ENCODE data around the gene SCYGR1. TPM values are rescaled to one million over a fixed set of nuclear protein-coding genes. Genes with fewer than 3 reads are reported as not detected.

SCYGR1 gene
- total RNA-seq, 1 donor from 2014 or later = not detected

DNA sequence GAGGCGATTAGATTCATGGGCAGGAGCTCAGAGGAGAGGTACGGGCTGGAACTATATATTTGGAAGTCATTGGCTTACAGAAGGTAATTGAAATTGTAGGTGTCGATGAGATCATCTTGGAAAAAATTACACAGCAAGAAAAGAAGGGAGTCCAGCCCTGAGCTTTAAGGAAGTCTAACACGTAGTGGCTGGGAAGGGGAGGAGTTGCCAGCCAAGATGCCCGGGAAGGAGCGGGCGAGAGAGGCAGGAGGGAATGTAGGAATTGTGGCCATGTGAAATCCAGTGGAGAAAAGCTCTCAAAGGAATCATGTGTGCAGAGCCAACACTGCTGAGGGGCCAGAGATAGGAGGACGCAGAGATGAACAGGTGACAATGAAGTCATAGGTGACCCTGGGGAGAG is 25.6 kb upstream of the SCYGR1 start:
- DNase-seq = no peak
- Histone ChIP-seq H3K9me3 (no peaks in the 10 kb centered on the region), H3K27me3 (no peaks in the 10 kb centered on the region), H3K27ac (no peak overlapping the region), H3K4me3 (no peak overlapping the region), H3K36me3 (no peaks in the 10 kb centered on the region), H3K4me1 (peaks cover 8% of the 10 kb centered on the region)
- intact Hi-C loops (cut with DNase I) = loop anchor here (10.0 kb wide), 1 partner anchor 51 kb away; no protein-coding TSS in a partner anchor
- no peak for TF ChIP-seq CTCF (IDR thresholded peaks at IDR 0.05)
- no peak for ATAC-seq

- H3K27me3 ChIP-seq = no peaks in the 10 kb centered on the region
- no peaks in the 10 kb centered on the region for H3K9me3 ChIP-seq
- no peak for TF ChIP-seq CTCF (IDR thresholded peaks at IDR 0.05)
- no peak overlapping the region for H3K4me3 ChIP-seq
- no peak for ATAC-seq
- intact Hi-C loops (cut with DNase I) = loop anchor here (10.0 kb wide), 1 partner anchor 52 kb away; no protein-coding TSS in a partner anchor
- no peak overlapping the region for H3K27ac ChIP-seq
- H3K4me1 ChIP-seq = peaks cover 8% of the 10 kb centered on the region
- no peak for DNase-seq
- no peaks in the 10 kb centered on the region for H3K36me3 ChIP-seq
Measured at GRCh38 chr2:227412877-227413276, 25.1 kb upstream of the SCYGR1 start.

DNA sequence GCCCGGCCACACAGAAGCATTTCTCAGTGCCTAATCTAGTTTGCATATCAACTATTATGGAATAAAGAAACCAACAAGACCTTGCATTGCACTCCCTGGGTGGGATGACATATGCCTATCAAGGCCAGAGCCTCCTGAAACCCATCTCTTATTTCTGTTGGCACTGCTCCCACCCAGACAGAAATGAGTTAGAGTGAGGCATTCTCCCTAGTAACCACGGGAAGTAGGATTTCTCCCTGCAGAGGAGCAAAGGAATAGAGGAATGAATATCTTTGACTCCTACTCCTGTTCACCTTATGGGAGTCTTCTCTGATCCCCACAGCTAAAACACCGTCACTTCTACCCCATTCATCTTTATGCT is 24.2 kb upstream of the SCYGR1 start:
- H3K27me3 ChIP-seq = no peaks in the 10 kb centered on the region
- DNase-seq = no peak
- H3K4me3 ChIP-seq = no peak overlapping the region
- intact Hi-C loops (cut with DNase I) = loop anchor here (10.0 kb wide), 1 partner anchor 53 kb away; no protein-coding TSS in a partner anchor
- no peaks in the 10 kb centered on the region for H3K36me3 ChIP-seq
- TF ChIP-seq CTCF (IDR thresholded peaks at IDR 0.05) = no peak
- H3K4me1 ChIP-seq = peaks cover 12% of the 10 kb centered on the region
- no peak overlapping the region for H3K27ac ChIP-seq
- no peak for ATAC-seq
- H3K9me3 ChIP-seq = no peaks in the 10 kb centered on the region

DNA sequence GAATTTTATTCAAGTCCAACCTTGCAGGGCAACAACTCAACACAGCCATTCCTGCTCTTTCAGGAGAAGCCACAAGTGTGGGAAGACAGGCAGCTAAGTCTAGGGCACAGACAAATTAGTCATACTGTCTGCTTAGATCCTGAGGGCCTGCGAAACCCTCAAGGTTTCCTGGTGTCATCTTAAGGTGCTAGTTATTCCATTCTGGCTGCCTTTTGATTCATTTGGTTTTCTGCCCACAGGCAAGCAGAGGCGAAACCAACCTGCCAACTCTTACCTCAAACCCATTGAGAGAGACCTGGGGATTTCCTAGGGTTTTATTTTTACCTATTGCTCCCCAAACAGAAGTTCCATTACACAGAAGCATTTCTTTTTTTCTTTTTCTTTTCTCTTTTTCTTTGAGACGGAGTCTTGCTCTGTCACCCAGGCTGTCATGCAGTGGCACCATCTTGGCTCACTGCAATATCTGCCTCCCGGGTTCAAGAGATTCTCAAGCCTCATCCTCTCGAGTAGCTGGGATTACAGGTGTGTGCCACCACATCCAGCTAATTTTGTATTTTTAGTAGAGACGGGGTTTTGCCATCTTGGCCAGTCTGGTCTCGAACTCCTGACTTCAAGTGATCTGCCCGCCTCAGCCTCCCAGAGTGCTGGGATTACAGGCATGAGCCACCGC is 23.7 kb upstream of the SCYGR1 start:
- H3K27me3 ChIP-seq = no peaks in the 10 kb centered on the region
- no peak for ATAC-seq
- DNase-seq = no peak
- H3K4me3 ChIP-seq = no peak overlapping the region
- H3K36me3 ChIP-seq = no peaks in the 10 kb centered on the region
- peaks cover 18% of the 10 kb centered on the region for H3K4me1 ChIP-seq
- no peaks in the 10 kb centered on the region for H3K9me3 ChIP-seq
- no peak for TF ChIP-seq CTCF (IDR thresholded peaks at IDR 0.05)
- intact Hi-C loops (cut with DNase I) = loop anchor here (10.0 kb wide), 1 partner anchor 53 kb away; no protein-coding TSS in a partner anchor
- no peak overlapping the region for H3K27ac ChIP-seq

DNA sequence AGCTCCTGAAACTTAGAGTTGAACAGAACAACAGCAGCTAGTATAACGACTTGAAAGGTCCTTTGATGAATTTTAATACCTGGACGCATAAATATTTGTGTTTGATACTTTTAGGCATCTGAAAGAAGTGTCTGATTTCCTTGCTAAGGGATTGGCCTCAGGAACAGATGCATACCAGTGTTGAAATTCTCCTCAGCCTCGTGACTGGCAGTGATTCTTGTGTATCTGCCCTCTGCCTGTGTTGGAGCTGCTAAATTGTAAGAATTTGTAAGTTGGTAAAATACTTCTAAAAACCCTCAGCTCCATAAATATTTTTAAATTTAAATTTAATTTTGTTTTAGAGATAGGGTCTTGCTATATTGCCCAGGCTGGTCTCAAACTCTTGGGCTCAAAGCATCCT is 22.4 kb upstream of the SCYGR1 start:
- DNase-seq = no peak
- Histone ChIP-seq H3K36me3 (no peaks in the 10 kb centered on the region), H3K4me3 (no peak overlapping the region), H3K4me1 (peaks cover 13% of the 10 kb centered on the region), H3K27ac (no peak overlapping the region), H3K9me3 (no peaks in the 10 kb centered on the region), H3K27me3 (no peaks in the 10 kb centered on the region)
- intact Hi-C loops (cut with DNase I) = loop anchor here (10.0 kb wide), 1 partner anchor 55 kb away; no protein-coding TSS in a partner anchor
- no peak for ATAC-seq
- no peak for TF ChIP-seq CTCF (IDR thresholded peaks at IDR 0.05)
